SK-N-SH treated with all-trans-retinoic acid at 6 μM for 48 hours (cell line): ENCODE measurements around the gene TSPY3.
"Not testable (repeated sequence)": the region's sequence is repeated elsewhere in the genome, so short reads cannot be mapped to it uniquely, and the experiment has no call there.

Source experiments
- ATAC-seq: fragments of 200-7000 bp; cut with Tn5 transposase; 3 replicates; pipeline ENCODE4 v1.9.1; 2020; ENCODE audit warnings: mild to moderate bottlenecking, moderate library complexity

TSPY3 gene, protein sequence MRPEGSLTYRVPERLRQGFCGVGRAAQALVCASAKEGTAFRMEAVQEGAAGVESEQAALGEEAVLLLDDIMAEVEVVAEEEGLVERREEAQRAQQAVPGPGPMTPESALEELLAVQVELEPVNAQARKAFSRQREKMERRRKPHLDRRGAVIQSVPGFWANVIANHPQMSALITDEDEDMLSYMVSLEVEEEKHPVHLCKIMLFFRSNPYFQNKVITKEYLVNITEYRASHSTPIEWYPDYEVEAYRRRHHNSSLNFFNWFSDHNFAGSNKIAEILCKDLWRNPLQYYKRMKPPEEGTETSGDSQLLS

DNA sequence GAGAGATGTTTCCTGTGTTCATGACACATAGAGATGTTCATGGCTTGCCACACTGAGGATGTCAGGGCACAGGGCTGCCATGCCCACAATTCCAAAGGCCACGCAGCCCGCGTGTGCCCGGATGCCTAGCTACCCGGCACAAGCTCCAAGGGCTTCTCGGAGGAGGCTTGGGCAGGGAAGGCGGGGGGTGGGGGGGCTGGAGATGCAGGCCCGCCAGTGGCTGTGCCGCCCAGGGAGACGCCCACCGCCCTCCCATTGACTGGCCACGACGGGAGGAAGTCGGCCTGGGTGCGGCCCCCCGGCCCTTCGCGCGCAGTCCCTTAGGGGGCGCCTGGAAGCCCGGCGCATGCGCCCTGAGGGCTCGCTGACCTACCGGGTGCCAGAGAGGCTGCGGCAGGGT lies at the start of gene TSPY3:
TSPY3 (plus strand) TSS at position 301 of the 400 bp plus-strand sequence; CDS start at position 347, 46 bp downstream.
- not testable (repeated sequence) for ATAC-seq

DNA sequence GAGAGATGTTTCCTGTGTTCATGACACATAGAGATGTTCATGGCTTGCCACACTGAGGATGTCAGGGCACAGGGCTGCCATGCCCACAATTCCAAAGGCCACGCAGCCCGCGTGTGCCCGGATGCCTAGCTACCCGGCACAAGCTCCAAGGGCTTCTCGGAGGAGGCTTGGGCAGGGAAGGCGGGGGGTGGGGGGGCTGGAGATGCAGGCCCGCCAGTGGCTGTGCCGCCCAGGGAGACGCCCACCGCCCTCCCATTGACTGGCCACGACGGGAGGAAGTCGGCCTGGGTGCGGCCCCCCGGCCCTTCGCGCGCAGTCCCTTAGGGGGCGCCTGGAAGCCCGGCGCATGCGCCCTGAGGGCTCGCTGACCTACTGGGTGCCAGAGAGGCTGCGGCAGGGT lies 40.7 kb upstream of the TSPY3 start, which contains the start of gene TSPY8:
TSPY8 (plus strand) TSS at position 301 of the 400 bp plus-strand sequence; CDS start at position 347, 46 bp downstream.
- ATAC-seq = not testable (repeated sequence)

DNA sequence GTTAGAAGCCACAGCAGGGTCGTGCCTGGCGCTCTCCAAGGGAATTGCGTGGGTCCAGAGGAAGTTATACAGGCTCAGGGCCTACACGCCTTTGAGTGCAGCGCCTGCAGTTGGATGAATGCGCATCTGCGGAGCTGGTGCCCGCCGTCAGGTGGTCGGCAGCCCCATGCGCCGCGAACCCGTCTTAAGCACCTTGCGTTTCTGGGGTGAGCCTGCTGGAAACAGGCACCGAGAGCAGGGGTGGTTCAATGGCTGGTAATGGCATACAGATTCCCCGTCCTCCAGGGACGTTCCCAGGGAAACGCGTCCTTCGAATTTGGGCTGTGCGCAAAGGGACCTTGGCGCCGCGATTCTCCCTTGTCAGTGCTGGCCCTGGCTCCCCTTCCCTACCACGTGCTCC lies 1.7 kb upstream of the TSPY3 start:
- ATAC-seq = not testable (repeated sequence)
